ENCODE data around the gene VPS13D.

DNA sequence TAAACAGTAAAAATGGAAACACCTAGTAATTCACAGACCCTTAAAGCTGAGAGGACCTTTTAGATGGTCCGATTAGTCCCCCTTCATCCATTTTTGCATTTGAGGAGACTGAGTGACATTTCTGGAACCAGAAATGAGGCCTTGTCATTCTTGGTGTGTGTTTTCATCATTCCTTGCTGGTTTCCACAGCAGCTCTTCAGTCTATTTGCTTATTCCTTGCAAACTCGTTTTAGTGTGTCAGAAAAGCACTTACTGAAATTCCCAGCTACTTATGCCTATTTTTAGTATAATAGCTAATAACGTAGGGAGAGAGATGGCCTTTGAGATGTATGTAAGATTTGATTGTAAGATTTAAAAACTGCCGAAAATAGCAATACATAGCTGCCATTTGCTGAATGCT lies 70.9 kb downstream of the VPS13D start:
- no peak for TF ChIP-seq POLR2AphosphoS5 (IDR thresholded peaks at IDR 0.05; ENCODE audit: borderline replicate concordance, low read depth, low read length)
- no peak for TF ChIP-seq EZH2 (IDR thresholded peaks at IDR 0.05)

Data from SK-N-MC (cell line).